Stomach (tissue), 4 donors: ENCODE data around the gene WNT6.

Experiments used
- POLR2A ChIP-seq, 4 donors: fragments of 450-650 bp; IDR thresholded peaks; one replicate each; pipeline ENCODE4 v1.6.1; 2016; ENCODE audit warnings: antibody characterized with exemption in 4 of 4, control low read depth in 2 of 4, mild to moderate bottlenecking in 1 of 4, moderate library complexity in 1 of 4
- TF ChIP-seq, protein P1 (sequence below), 7 experiments: fragments of 450-650 bp in 4 of 7; fragments of 200-600 bp in 3 of 7; sonication (generic) in 3 of 7; IDR thresholded peaks; one replicate each; pipeline ENCODE4 v1.5.1; 2016 to 2019; ENCODE audit warnings: antibody characterized with exemption in 7 of 7, control low read depth in 2 of 7, mild to moderate bottlenecking in 1 of 7

GRCh38 chr2:218810256-218810655 lies 49.3 kb upstream of the WNT6 start:
- no peak for TF ChIP-seq POLR2A (IDR thresholded peaks at IDR 0.05)
- TF ChIP-seq, protein P1, sequence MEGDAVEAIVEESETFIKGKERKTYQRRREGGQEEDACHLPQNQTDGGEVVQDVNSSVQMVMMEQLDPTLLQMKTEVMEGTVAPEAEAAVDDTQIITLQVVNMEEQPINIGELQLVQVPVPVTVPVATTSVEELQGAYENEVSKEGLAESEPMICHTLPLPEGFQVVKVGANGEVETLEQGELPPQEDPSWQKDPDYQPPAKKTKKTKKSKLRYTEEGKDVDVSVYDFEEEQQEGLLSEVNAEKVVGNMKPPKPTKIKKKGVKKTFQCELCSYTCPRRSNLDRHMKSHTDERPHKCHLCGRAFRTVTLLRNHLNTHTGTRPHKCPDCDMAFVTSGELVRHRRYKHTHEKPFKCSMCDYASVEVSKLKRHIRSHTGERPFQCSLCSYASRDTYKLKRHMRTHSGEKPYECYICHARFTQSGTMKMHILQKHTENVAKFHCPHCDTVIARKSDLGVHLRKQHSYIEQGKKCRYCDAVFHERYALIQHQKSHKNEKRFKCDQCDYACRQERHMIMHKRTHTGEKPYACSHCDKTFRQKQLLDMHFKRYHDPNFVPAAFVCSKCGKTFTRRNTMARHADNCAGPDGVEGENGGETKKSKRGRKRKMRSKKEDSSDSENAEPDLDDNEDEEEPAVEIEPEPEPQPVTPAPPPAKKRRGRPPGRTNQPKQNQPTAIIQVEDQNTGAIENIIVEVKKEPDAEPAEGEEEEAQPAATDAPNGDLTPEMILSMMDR (IDR thresholded peaks at IDR 0.05): no peak
